ENCODE results near the gene FILIP1L. TPM values are rescaled to one million over a fixed set of nuclear protein-coding genes. Genes with fewer than 3 reads are reported as not detected.
A peak's percentile ranks its signal among the peaks of the same experiment; 100 is the strongest.

The FILIP1L gene
- polyA plus RNA-seq, 1 donor (not counting 4 experiments of a cell fraction or from before 2014, with no cell fraction given), result 14.7 TPM

- Histone ChIP-seq H3K4me2 (ENCODE audit: control insufficient read depth, extremely low read depth, insufficient read depth, low read depth, low read length) (no peak overlapping the region), H3K4me1 (ENCODE audit: control insufficient read depth, extremely low read depth, insufficient read depth, low read length) (peaks cover 28% of the 10 kb centered on the region), H3K9ac (ENCODE audit: control insufficient read depth, extremely low read depth, insufficient read depth, low read length) (no peak overlapping the region), H2AFZ (ENCODE audit: control insufficient read depth, low read length) (no peak overlapping the region), H3K27me3 (ENCODE audit: control insufficient read depth, extremely low read depth, insufficient read depth, low read length) (no peaks in the 10 kb centered on the region), H3K4me3 (ENCODE audit: control insufficient read depth in 2 of 3, extremely low read depth in 1 of 3, insufficient read depth in 2 of 3, low read depth in 1 of 3, low read length in 3 of 3) (no peak overlapping the region), H3K79me2 (ENCODE audit: control insufficient read depth, insufficient read depth, low read length) (no peaks in the 10 kb centered on the region), H4K20me1 (ENCODE audit: control insufficient read depth, extremely low read depth, insufficient read depth, low read length) (no peaks in the 10 kb centered on the region), H3K36me3 (ENCODE audit: control insufficient read depth in 2 of 2, extremely low read depth in 1 of 2, insufficient read depth in 2 of 2, low read length in 2 of 2) (no peaks in the 10 kb centered on the region), H3K9me1 (ENCODE audit: control insufficient read depth, extremely low read depth, insufficient read depth, low read length) (no peaks in the 10 kb centered on the region), H3K9me3 (ENCODE audit: control insufficient read depth, low read depth, low read length) (no peaks in the 10 kb centered on the region), H3K27ac (ENCODE audit: control insufficient read depth, insufficient read depth, low read length) (no peak overlapping the region)
- FAIRE-seq (peak; percentile 34), DNase-seq (ENCODE audit: low read depth, low spot score) (no peak)
- TF ChIP-seq CTCF (optimal IDR thresholded peaks at IDR 0.05 in 1 of 3, IDR thresholded peaks at IDR 0.05 in 1 of 3, conservative IDR thresholded peaks at IDR 0.05 in 1 of 3; ENCODE audit: extremely low read depth in 1 of 3, insufficient read depth in 2 of 3, low read length in 3 of 3), result no peak
- TF ChIP-seq EZH2 (IDR thresholded peaks at IDR 0.05; ENCODE audit: low read length), result no peak
- dilution Hi-C loops (cut with MboI; ENCODE audit: extremely low pct_ligation_motif_present, low sequenced_read_pairs), result no loop called here
Measured at GRCh38 chr3:99970198-99970597, 144.1 kb downstream of the FILIP1L start.

DNA sequence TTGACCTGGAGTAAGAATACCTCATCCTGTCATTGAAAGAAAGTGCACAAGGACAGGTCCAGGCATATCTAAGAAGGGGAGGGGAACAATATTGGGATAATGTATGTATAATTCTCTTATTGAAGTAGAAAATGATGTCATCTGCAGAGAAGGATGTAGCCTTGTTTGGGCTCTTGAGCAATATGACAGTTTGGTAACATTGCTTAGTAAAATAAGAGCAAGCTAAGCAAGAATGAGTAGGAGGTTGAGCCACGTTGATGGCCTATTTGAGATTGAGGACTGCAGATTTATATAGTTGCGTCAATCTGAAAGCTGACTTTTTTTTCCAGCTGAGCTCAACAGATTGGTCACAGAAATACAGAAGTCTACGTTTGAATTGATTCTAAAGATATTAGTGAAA, 145.2 kb downstream of the FILIP1L start:
- no peak overlapping the region for H3K4me2 ChIP-seq (ENCODE audit: control insufficient read depth, extremely low read depth, insufficient read depth, low read depth, low read length)
- no peaks in the 10 kb centered on the region for H3K9me3 ChIP-seq (ENCODE audit: control insufficient read depth, low read depth, low read length)
- H3K9ac ChIP-seq (ENCODE audit: control insufficient read depth, extremely low read depth, insufficient read depth, low read length), result no peak overlapping the region
- no peak overlapping the region for H3K4me3 ChIP-seq (ENCODE audit: control insufficient read depth in 2 of 3, extremely low read depth in 1 of 3, insufficient read depth in 2 of 3, low read depth in 1 of 3, low read length in 3 of 3)
- TF ChIP-seq CTCF (optimal IDR thresholded peaks at IDR 0.05 in 1 of 3, IDR thresholded peaks at IDR 0.05 in 1 of 3, conservative IDR thresholded peaks at IDR 0.05 in 1 of 3; ENCODE audit: extremely low read depth in 1 of 3, insufficient read depth in 2 of 3, low read length in 3 of 3) (no peak), EZH2 (IDR thresholded peaks at IDR 0.05; ENCODE audit: low read length) (no peak)
- no peaks in the 10 kb centered on the region for H3K27me3 ChIP-seq (ENCODE audit: control insufficient read depth, extremely low read depth, insufficient read depth, low read length)
- H4K20me1 ChIP-seq (ENCODE audit: control insufficient read depth, extremely low read depth, insufficient read depth, low read length), result no peaks in the 10 kb centered on the region
- H3K79me2 ChIP-seq (ENCODE audit: control insufficient read depth, insufficient read depth, low read length), result no peaks in the 10 kb centered on the region
- DNase-seq (ENCODE audit: low read depth, low spot score), result peak; percentile 15
- peaks cover 28% of the 10 kb centered on the region for H3K4me1 ChIP-seq (ENCODE audit: control insufficient read depth, extremely low read depth, insufficient read depth, low read length)
- dilution Hi-C loops (cut with MboI; ENCODE audit: extremely low pct_ligation_motif_present, low sequenced_read_pairs), result no loop called here
- no peaks in the 10 kb centered on the region for H3K9me1 ChIP-seq (ENCODE audit: control insufficient read depth, extremely low read depth, insufficient read depth, low read length)
- FAIRE-seq, result peak; percentile 80
- no peak overlapping the region for H3K27ac ChIP-seq (ENCODE audit: control insufficient read depth, insufficient read depth, low read length)
- H3K36me3 ChIP-seq (ENCODE audit: control insufficient read depth in 2 of 2, extremely low read depth in 1 of 2, insufficient read depth in 2 of 2, low read length in 2 of 2), result no peaks in the 10 kb centered on the region
- no peak overlapping the region for H2AFZ ChIP-seq (ENCODE audit: control insufficient read depth, low read length)

Measured in keratinocyte (primary cell).